Mesothelial cell of epicardium (in vitro differentiated cells): ENCODE measurements around the gene TOM1. TPM values are rescaled to one million over a fixed set of nuclear protein-coding genes. Genes with fewer than 3 reads are reported as not detected.

Experiments
- DNase-seq, 2 experiments: peaks; one replicate each; pipeline ENCODE4 v3.0.0; 2021; ENCODE audit warnings: low spot score in 2 of 2; ENCODE audit not compliant: unreplicated experiment in 2 of 2
- H3K27ac Mint-ChIP-seq: 2 replicates; pipeline ENCODE4 v1.8.0; 2021; ENCODE audit warnings: mixed read lengths
- H3K27me3 Mint-ChIP-seq: 2 replicates; pipeline ENCODE4 v1.8.0; 2021; ENCODE audit warnings: low read depth, mixed read lengths
- H3K36me3 Mint-ChIP-seq: 2 replicates; pipeline ENCODE4 v1.8.0; 2021; ENCODE audit warnings: mixed read lengths
- H3K4me1 Mint-ChIP-seq: 2 replicates; pipeline ENCODE4 v1.8.0; 2021; ENCODE audit warnings: mixed read lengths
- H3K4me3 Mint-ChIP-seq: 2 replicates; pipeline ENCODE4 v1.8.0; 2021; ENCODE audit warnings: mild to moderate bottlenecking, moderate library complexity, mixed read lengths
- H3K9me3 Mint-ChIP-seq: 2 replicates; pipeline ENCODE4 v1.8.0; 2021; ENCODE audit warnings: mixed read lengths
- CTCF ChIP-seq: fragments of 200-600 bp; sonication (generic); IDR thresholded peaks from one replicate; pipeline ENCODE4 v1.5.0; 2021; ENCODE audit warnings: antibody characterized with exemption; ENCODE audit not compliant: unreplicated experiment
- total RNA-seq: library from RNA; stranded (reverse); gene quantifications from 3 replicates; pipeline ENCODE4 v1.2.1, GENCODE V29; 2021

Gene TOM1
- total RNA-seq, 1 donor from 2014 or later = 41.4 TPM

GRCh38 chr22:35307892-35308291 is 8.2 kb downstream of the TOM1 start:
- no peak for DNase-seq
- TF ChIP-seq CTCF = no peak
- Mint-ChIP-seq H3K36me3 (peaks cover 3% of the 10 kb centered on the region), H3K27ac (no peak overlapping the region), H3K27me3 (no peaks in the 10 kb centered on the region), H3K4me1 (peaks cover 25% of the 10 kb centered on the region), H3K4me3 (no peak overlapping the region), H3K9me3 (no peaks in the 10 kb centered on the region)

DNA sequence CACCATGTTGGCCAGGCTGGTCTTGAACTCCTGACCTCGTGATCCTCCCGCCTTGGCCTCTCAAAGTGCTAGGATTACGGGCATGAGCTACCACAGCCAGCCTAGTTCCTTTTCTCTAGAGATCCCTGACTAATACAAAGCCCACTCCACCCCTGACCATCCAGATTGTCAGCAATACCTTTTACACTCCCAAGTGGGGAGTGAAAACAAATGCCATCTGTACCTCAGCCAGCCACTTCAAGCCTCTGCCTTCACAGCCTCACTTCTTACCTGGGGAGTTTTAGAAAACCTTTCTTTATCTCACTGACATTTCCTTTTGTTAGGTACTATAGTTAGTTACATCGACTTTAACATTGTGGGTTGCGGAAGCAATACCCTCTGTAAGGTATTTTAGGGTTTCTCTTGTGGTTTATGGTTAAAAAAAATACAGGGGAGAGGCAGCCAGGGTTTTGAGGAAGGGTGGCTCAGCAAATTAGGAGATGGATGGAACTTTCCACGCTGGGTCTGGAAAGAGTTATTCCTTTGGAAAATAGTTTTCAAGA is 8.9 kb downstream of the TOM1 start:
- TF ChIP-seq CTCF = no peak
- H3K4me1 Mint-ChIP-seq = peaks cover 27% of the 10 kb centered on the region
- H3K36me3 Mint-ChIP-seq = no peaks in the 10 kb centered on the region
- no peak overlapping the region for H3K4me3 Mint-ChIP-seq
- no peaks in the 10 kb centered on the region for H3K27me3 Mint-ChIP-seq
- H3K27ac Mint-ChIP-seq = no peak overlapping the region
- DNase-seq = no peak
- no peaks in the 10 kb centered on the region for H3K9me3 Mint-ChIP-seq

DNA sequence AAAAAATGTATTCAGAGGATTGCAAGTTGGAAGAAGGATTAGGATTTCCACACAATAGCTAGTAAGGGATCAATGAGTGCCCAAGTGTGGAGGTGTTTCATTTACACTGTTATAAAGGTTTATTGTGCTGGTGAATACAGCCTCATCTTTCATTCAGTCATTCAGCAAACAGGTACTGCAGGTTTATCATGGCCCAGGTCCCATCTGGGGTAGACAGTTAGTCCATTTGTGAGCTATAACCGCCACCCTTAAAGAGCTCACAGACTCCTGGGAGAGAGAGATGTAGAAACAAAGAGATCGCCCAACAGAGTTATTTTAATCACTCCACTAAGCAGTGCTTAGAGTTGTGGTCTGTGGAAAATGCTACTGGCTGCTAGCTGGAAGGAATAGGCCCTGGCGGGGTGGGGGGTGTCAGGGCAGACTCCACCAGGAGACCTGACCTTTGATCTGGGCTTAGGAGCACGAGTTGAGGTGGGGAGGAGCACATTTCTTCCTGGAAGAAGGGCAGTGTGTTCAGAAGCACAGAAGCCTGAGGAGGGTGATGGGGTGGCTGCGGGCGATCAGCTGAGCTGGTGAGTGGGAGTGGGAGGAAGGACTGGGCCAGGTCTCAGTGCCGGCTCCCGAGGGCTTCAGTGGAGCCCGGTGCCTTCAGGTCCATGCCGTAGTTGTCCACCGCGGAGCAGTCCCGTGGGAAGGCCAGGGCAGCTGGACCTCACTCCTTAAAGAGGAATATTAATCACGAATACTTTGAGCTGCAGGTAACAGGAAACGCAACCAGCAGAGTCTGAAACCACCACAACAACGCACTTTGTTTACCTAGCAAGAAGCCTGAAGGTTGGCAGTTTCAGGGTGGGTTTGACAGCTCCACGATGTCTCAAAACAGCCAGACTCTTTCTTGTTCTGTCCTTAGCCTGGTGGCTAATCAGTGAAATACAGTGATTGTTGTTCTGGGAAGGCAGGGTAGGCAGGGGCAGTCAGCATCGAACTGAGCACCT is 11.2 kb downstream of the TOM1 start:
- H3K27ac Mint-ChIP-seq = no peak overlapping the region

DNA sequence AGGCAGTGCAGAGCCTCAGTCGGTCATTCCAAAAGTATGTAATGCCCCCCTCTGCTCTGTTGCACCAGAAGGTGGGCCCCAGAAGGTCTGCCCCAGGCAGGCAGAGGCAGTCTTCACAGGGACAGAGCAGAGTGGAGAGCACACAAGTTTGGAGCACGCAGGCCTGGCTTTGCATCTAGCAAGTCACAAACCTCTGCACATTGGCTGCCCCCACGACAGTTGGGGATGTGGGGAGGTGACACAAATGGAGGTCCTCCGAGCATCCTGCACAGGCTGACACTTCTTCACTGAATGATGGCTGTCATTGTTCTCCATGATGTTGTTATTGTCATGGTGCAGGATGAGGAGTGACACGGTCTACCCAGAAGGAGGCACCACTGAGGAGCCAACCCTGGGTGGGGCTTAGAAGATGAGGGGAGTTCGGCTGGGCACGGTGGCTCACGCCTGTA is 11.9 kb downstream of the TOM1 start:
- Mint-ChIP-seq H3K27ac (no peak overlapping the region), H3K36me3 (no peaks in the 10 kb centered on the region), H3K9me3 (no peaks in the 10 kb centered on the region), H3K4me3 (no peak overlapping the region), H3K27me3 (no peaks in the 10 kb centered on the region), H3K4me1 (peaks cover 25% of the 10 kb centered on the region)
- DNase-seq = no peak
- no peak for TF ChIP-seq CTCF

More for the DNA sequence above, 11.2 kb downstream of the TOM1 start:
- no peaks in the 10 kb centered on the region for H3K36me3 Mint-ChIP-seq
- no peak for DNase-seq
- H3K4me1 Mint-ChIP-seq = peaks cover 27% of the 10 kb centered on the region
- no peaks in the 10 kb centered on the region for H3K9me3 Mint-ChIP-seq
- no peak overlapping the region for H3K4me3 Mint-ChIP-seq
- no peak for TF ChIP-seq CTCF
- no peaks in the 10 kb centered on the region for H3K27me3 Mint-ChIP-seq

- no peak for TF ChIP-seq CTCF
- DNase-seq = no peak
- Mint-ChIP-seq H3K27ac (peak overlapping the region; percentile 3), H3K4me1 (peaks cover 25% of the 10 kb centered on the region), H3K36me3 (peaks cover under 1% of the 10 kb centered on the region), H3K9me3 (no peaks in the 10 kb centered on the region), H3K27me3 (no peaks in the 10 kb centered on the region), H3K4me3 (no peak overlapping the region)
Observed at GRCh38 chr22:35312198-35313059, 12.7 kb downstream of the TOM1 start.
